DOHH2 (cell line): Measurements from ENCODE around the gene ELAVL2.

Experiments
- H3F3A ChIP-seq: fragments of 200-600 bp; sonication (generic), shearing (Covaris generic); 2 replicates; pipeline ENCODE4 v1.6.0; 2016; ENCODE audit warnings: antibody characterized with exemption, mild to moderate bottlenecking; ENCODE audit not compliant: control insufficient read depth, insufficient read depth
- H3K27ac ChIP-seq: fragments of 200-600 bp; sonication (generic); 2 replicates; pipeline ENCODE4 v1.5.1; 2014; ENCODE audit warnings: low read depth, mild to moderate bottlenecking, low read length, moderate library complexity
- H3K27me3 ChIP-seq: fragments of 200-600 bp; sonication (generic); 2 replicates; pipeline ENCODE4 v1.6.1; 2014; ENCODE audit warnings: mild to moderate bottlenecking, low read length, mixed read lengths; ENCODE audit not compliant: control insufficient read depth
- H3K36me3 ChIP-seq: fragments of 200-600 bp; sonication (generic); 2 replicates; pipeline ENCODE4 v1.6.1; 2014; ENCODE audit warnings: mild to moderate bottlenecking, low read length, moderate library complexity, mixed read lengths; ENCODE audit not compliant: control insufficient read depth
- H3K4me1 ChIP-seq: fragments of 200-600 bp; sonication (generic); 2 replicates; pipeline ENCODE4 v1.6.1; 2014; ENCODE audit warnings: mild to moderate bottlenecking, low read length, mixed read lengths; ENCODE audit not compliant: control insufficient read depth
- H3K4me2 ChIP-seq: fragments of 200-600 bp; sonication (generic); 2 replicates; pipeline ENCODE4 v1.6.0; 2014; ENCODE audit warnings: mild to moderate bottlenecking, low read length, moderate library complexity
- H3K4me3 ChIP-seq: fragments of 200-600 bp; sonication (generic); 2 replicates; pipeline ENCODE4 v1.5.1; 2014; ENCODE audit warnings: mild to moderate bottlenecking, low read length, mixed read lengths
- H3K79me2 ChIP-seq: fragments of 200-600 bp; sonication (generic); 2 replicates; pipeline ENCODE4 v1.6.1; 2014; ENCODE audit warnings: mild to moderate bottlenecking, low read length, mixed read lengths; ENCODE audit not compliant: control insufficient read depth
- H3K9me2 ChIP-seq: fragments of 200-600 bp; sonication (generic); replicated peaks from 2 replicates; pipeline ENCODE4 v1.6.1; 2014; ENCODE audit warnings: mild to moderate bottlenecking, low read length, mixed read lengths; ENCODE audit not compliant: control insufficient read depth
- H3K9me3 ChIP-seq: fragments of 200-600 bp; sonication (generic); 2 replicates; pipeline ENCODE4 v1.6.1; 2014; ENCODE audit warnings: antibody characterized with exemption, low read length, mixed read lengths; ENCODE audit not compliant: control insufficient read depth, insufficient read depth
- H4K20me1 ChIP-seq: fragments of 200-600 bp; sonication (generic); 2 replicates; pipeline ENCODE4 v1.6.0; 2014; ENCODE audit warnings: low read depth, mild to moderate bottlenecking, antibody characterized with exemption, low read length, moderate library complexity; ENCODE audit not compliant: control insufficient read depth, insufficient read depth
- EZH2phosphoT487 ChIP-seq: fragments of 200-600 bp; sonication (generic); IDR thresholded peaks from 2 replicates; pipeline ENCODE4 v1.6.1; 2017; ENCODE audit warnings: borderline replicate concordance, mild to moderate bottlenecking, antibody characterized with exemption, low read length, moderate library complexity, mixed read lengths
- TF ChIP-seq, protein P1 (sequence below): fragments of 200-600 bp; sonication (generic); IDR thresholded peaks from one replicate; pipeline ENCODE4 v1.5.1; 2014; ENCODE audit warnings: antibody characterized with exemption, mild to moderate bottlenecking, low read depth, low read length; ENCODE audit not compliant: poor library complexity, severe bottlenecking

The ELAVL2 gene

DNA sequence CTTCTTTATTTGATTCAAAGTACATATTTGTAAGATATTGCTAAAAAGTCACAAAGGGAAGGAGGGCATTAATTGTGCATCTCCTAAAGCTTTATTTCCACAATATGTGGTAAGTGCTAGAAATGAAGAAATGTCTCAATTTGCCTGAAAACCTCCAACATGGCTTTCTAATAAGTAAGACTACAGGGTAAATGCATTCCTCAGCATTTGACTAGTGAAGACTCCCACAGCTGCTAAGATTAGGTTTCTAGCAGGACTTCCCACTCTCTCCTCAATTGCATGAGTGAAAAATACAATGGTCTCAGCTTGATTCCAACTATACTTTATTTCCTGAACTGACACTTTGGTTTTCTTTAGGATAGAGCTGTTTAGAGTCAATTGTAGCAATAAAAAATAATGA is 162.1 kb downstream of the ELAVL2 start:
- Histone ChIP-seq H3K9me3 (no peaks in the 10 kb centered on the region), H3K9me2 (no peaks in the 10 kb centered on the region), H3K27me3 (no peaks in the 10 kb centered on the region), H3K27ac (no peak overlapping the region), H3K4me3 (no peak overlapping the region), H3K4me2 (no peak overlapping the region), H3F3A (no peaks in the 10 kb centered on the region), H3K79me2 (no peaks in the 10 kb centered on the region), H3K36me3 (no peaks in the 10 kb centered on the region), H3K4me1 (no peaks in the 10 kb centered on the region), H4K20me1 (no peaks in the 10 kb centered on the region)
- TF ChIP-seq EZH2phosphoT487, result no peak
- TF ChIP-seq, protein P1, sequence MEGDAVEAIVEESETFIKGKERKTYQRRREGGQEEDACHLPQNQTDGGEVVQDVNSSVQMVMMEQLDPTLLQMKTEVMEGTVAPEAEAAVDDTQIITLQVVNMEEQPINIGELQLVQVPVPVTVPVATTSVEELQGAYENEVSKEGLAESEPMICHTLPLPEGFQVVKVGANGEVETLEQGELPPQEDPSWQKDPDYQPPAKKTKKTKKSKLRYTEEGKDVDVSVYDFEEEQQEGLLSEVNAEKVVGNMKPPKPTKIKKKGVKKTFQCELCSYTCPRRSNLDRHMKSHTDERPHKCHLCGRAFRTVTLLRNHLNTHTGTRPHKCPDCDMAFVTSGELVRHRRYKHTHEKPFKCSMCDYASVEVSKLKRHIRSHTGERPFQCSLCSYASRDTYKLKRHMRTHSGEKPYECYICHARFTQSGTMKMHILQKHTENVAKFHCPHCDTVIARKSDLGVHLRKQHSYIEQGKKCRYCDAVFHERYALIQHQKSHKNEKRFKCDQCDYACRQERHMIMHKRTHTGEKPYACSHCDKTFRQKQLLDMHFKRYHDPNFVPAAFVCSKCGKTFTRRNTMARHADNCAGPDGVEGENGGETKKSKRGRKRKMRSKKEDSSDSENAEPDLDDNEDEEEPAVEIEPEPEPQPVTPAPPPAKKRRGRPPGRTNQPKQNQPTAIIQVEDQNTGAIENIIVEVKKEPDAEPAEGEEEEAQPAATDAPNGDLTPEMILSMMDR, result no peak

DNA sequence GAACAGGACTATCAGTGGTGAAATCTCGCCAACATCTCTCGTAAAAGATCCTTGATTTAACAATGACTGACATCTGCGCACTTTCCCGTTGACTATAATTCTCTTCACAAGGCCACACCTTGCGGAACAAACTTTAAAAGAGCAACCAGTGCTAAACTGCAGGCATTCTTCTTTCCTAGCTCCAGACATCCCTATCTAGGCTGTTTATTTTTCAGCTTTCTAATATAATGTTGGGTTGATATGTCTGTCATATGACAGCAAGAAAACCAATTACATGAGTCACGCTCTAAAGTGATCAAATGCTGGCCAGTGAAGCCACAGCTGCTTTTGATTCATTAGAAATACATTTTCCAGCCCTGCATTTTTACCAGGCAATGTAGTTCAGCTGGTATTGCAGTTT is 162.5 kb downstream of the ELAVL2 start:
- no peaks in the 10 kb centered on the region for H4K20me1 ChIP-seq
- H3K4me2 ChIP-seq, result no peak overlapping the region
- no peaks in the 10 kb centered on the region for H3K9me2 ChIP-seq
- H3K9me3 ChIP-seq, result no peaks in the 10 kb centered on the region
- H3K79me2 ChIP-seq, result no peaks in the 10 kb centered on the region
- TF ChIP-seq, protein P1, result no peak
- TF ChIP-seq EZH2phosphoT487, result no peak
- no peaks in the 10 kb centered on the region for H3F3A ChIP-seq
- no peak overlapping the region for H3K27ac ChIP-seq
- no peak overlapping the region for H3K4me3 ChIP-seq
- no peaks in the 10 kb centered on the region for H3K27me3 ChIP-seq
- H3K36me3 ChIP-seq, result no peaks in the 10 kb centered on the region
- no peaks in the 10 kb centered on the region for H3K4me1 ChIP-seq

DNA sequence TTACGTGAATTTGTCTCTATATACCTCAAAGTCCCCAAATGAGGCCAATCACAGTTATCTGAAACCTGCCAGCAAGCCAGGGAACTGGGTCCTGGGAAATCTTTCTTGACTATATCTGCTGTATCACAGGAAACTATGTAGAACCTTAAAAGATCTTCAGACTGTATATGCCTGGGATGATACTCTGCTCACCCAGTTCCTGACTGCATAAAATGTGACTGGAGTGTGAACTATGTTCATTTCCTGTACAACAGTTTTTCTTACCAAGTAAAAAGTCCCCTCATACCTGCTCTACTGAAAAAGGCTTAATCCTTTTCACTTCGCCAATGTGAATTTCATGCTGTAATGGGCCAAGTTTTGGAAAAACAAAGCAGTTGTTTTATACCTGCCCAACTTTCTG is 162.9 kb downstream of the ELAVL2 start:
- Histone ChIP-seq H3K79me2 (no peaks in the 10 kb centered on the region), H3K27ac (no peak overlapping the region), H3K9me2 (no peaks in the 10 kb centered on the region), H3F3A (no peaks in the 10 kb centered on the region), H3K4me3 (no peak overlapping the region), H3K36me3 (no peaks in the 10 kb centered on the region), H3K4me1 (no peaks in the 10 kb centered on the region), H3K9me3 (no peaks in the 10 kb centered on the region), H3K27me3 (no peaks in the 10 kb centered on the region), H4K20me1 (no peaks in the 10 kb centered on the region), H3K4me2 (no peak overlapping the region)
- no peak for TF ChIP-seq EZH2phosphoT487
- TF ChIP-seq, protein P1, result no peak

DNA sequence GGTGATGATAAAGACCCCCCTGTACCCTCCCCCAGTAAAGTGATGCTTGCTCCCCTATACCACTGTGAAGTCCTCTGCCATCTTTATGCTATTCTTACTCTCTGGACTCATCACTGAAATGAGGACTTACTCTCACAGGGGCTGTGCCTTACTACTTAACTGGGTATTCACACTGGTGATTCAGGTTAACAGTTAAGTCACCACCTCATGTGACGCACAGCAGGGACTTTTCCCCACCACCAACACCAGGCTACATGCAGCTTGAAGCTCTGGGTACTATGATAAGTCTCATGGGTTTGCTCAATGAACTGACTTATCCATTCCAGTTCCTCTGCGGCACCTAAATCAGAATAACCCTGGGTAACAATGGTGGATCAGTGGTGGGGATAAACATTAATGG is 163.7 kb downstream of the ELAVL2 start:
- TF ChIP-seq, protein P1, result no peak
- TF ChIP-seq EZH2phosphoT487, result no peak
- H3K36me3 ChIP-seq, result no peaks in the 10 kb centered on the region
- no peaks in the 10 kb centered on the region for H3K4me1 ChIP-seq
- no peaks in the 10 kb centered on the region for H3K9me2 ChIP-seq
- no peak overlapping the region for H3K4me2 ChIP-seq
- no peak overlapping the region for H3K4me3 ChIP-seq
- H3K27ac ChIP-seq, result no peak overlapping the region
- no peaks in the 10 kb centered on the region for H3K79me2 ChIP-seq
- H3K27me3 ChIP-seq, result no peaks in the 10 kb centered on the region
- no peaks in the 10 kb centered on the region for H3F3A ChIP-seq
- no peaks in the 10 kb centered on the region for H3K9me3 ChIP-seq
- H4K20me1 ChIP-seq, result no peaks in the 10 kb centered on the region
